ENCODE results near the gene MPDZ. TPM values are rescaled to one million over a fixed set of nuclear protein-coding genes. Genes with fewer than 3 reads are reported as not detected.

The MPDZ gene
- total RNA-seq, 1 donor from 2014 or later, result 38.7 TPM

- H3K9me3 Mint-ChIP-seq (ENCODE audit: unreplicated experiment), result no peaks in the 10 kb centered on the region
- H3K36me3 Mint-ChIP-seq (ENCODE audit: unreplicated experiment), result no peaks in the 10 kb centered on the region
- H3K27me3 Mint-ChIP-seq (ENCODE audit: unreplicated experiment), result no peaks in the 10 kb centered on the region
- no peak overlapping the region for H3K4me3 Mint-ChIP-seq (ENCODE audit: unreplicated experiment)
- H3K27ac Mint-ChIP-seq (ENCODE audit: unreplicated experiment), result no peak overlapping the region
- peaks cover 19% of the 10 kb centered on the region for H3K4me1 Mint-ChIP-seq (ENCODE audit: low read depth, unreplicated experiment)
- DNase-seq, result no peak
- no peak for TF ChIP-seq CTCF (IDR thresholded peaks at IDR 0.05; ENCODE audit: partially characterized antibody, unreplicated experiment)
Measured at GRCh38 chr9:13166996-13167395, 112.5 kb downstream of the MPDZ start.

GRCh38 chr9:13165956-13166355 lies 113.5 kb downstream of the MPDZ start:
- no peaks in the 10 kb centered on the region for H3K27me3 Mint-ChIP-seq (ENCODE audit: unreplicated experiment)
- no peak for DNase-seq
- H3K9me3 Mint-ChIP-seq (ENCODE audit: unreplicated experiment), result no peaks in the 10 kb centered on the region
- H3K4me3 Mint-ChIP-seq (ENCODE audit: unreplicated experiment), result no peak overlapping the region
- TF ChIP-seq CTCF (IDR thresholded peaks at IDR 0.05; ENCODE audit: partially characterized antibody, unreplicated experiment), result no peak
- peak overlapping the region; percentile 19 for H3K27ac Mint-ChIP-seq (ENCODE audit: unreplicated experiment)
- peaks cover 19% of the 10 kb centered on the region for H3K4me1 Mint-ChIP-seq (ENCODE audit: low read depth, unreplicated experiment)
- no peaks in the 10 kb centered on the region for H3K36me3 Mint-ChIP-seq (ENCODE audit: unreplicated experiment)

- H3K4me1 Mint-ChIP-seq (ENCODE audit: low read depth, unreplicated experiment), result peaks cover 19% of the 10 kb centered on the region
- no peak for TF ChIP-seq CTCF (IDR thresholded peaks at IDR 0.05; ENCODE audit: partially characterized antibody, unreplicated experiment)
- no peaks in the 10 kb centered on the region for H3K27me3 Mint-ChIP-seq (ENCODE audit: unreplicated experiment)
- H3K27ac Mint-ChIP-seq (ENCODE audit: unreplicated experiment), result peak overlapping the region; percentile 19
- no peak overlapping the region for H3K4me3 Mint-ChIP-seq (ENCODE audit: unreplicated experiment)
- no peak for DNase-seq
- H3K36me3 Mint-ChIP-seq (ENCODE audit: unreplicated experiment), result no peaks in the 10 kb centered on the region
- no peaks in the 10 kb centered on the region for H3K9me3 Mint-ChIP-seq (ENCODE audit: unreplicated experiment)
Measured at GRCh38 chr9:13165236-13165945, 114.1 kb downstream of the MPDZ start.

DNA sequence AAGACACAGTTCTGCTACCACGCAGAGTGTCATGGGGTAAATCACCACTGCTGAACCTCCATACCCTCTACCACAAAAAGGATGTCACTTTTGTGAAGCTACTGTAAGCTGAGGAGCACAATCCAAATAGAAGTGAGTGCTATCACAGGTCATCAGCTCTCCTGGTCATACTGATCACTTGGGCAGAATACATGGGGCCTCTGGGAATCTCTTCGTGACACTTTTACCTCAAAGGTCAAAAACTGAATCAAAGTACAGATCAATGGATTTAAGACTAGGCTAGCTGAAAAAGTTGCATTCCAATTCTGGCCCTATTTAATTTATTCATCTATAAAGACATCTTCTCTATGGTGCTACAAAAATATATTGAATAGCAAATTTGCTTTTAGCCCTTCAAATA lies 115.5 kb downstream of the MPDZ start:
- no peaks in the 10 kb centered on the region for H3K36me3 Mint-ChIP-seq (ENCODE audit: unreplicated experiment)
- H3K4me1 Mint-ChIP-seq (ENCODE audit: low read depth, unreplicated experiment), result peaks cover 19% of the 10 kb centered on the region
- H3K27me3 Mint-ChIP-seq (ENCODE audit: unreplicated experiment), result no peaks in the 10 kb centered on the region
- TF ChIP-seq CTCF (IDR thresholded peaks at IDR 0.05; ENCODE audit: partially characterized antibody, unreplicated experiment), result no peak
- no peaks in the 10 kb centered on the region for H3K9me3 Mint-ChIP-seq (ENCODE audit: unreplicated experiment)
- no peak for DNase-seq
- H3K4me3 Mint-ChIP-seq (ENCODE audit: unreplicated experiment), result no peak overlapping the region
- H3K27ac Mint-ChIP-seq (ENCODE audit: unreplicated experiment), result no peak overlapping the region

- Mint-ChIP-seq H3K4me1 (ENCODE audit: low read depth, unreplicated experiment) (peaks cover 19% of the 10 kb centered on the region), H3K9me3 (ENCODE audit: unreplicated experiment) (no peaks in the 10 kb centered on the region), H3K36me3 (ENCODE audit: unreplicated experiment) (no peaks in the 10 kb centered on the region), H3K27me3 (ENCODE audit: unreplicated experiment) (no peaks in the 10 kb centered on the region), H3K27ac (ENCODE audit: unreplicated experiment) (no peak overlapping the region), H3K4me3 (ENCODE audit: unreplicated experiment) (no peak overlapping the region)
- DNase-seq, result no peak
- no peak for TF ChIP-seq CTCF (IDR thresholded peaks at IDR 0.05; ENCODE audit: partially characterized antibody, unreplicated experiment)
Measured at GRCh38 chr9:13163287-13163686, 116.2 kb downstream of the MPDZ start.

Data from glutamatergic neuron (in vitro differentiated cells).